Hepatocyte (in vitro differentiated cells): ENCODE measurements around the gene POU2F1. TPM values are rescaled to one million over a fixed set of nuclear protein-coding genes. Genes with fewer than 3 reads are reported as not detected.

Source experiments
- DNase-seq: peaks from one replicate; pipeline ENCODE4 v3.0.0-alpha.2; 2016; ENCODE audit warnings: low spot score
- H2AFZ ChIP-seq: fragments of 200-600 bp; sonication (generic); 2 replicates; pipeline ENCODE4 v1.6.0; 2016; ENCODE audit warnings: antibody characterized with exemption, mild to moderate bottlenecking
- H3K27ac ChIP-seq: fragments of 200-600 bp; sonication (generic); 2 replicates; pipeline ENCODE4 v1.5.1; 2016; ENCODE audit warnings: mild to moderate bottlenecking
- H3K27me3 ChIP-seq: fragments of 200-600 bp; sonication (generic); 2 replicates; pipeline ENCODE4 v1.6.1; 2016
- H3K36me3 ChIP-seq: fragments of 200-600 bp; sonication (generic); replicated peaks from 2 replicates; pipeline ENCODE4 v1.5.1; 2016; ENCODE audit warnings: low read depth; ENCODE audit not compliant: insufficient read depth
- H3K4me1 ChIP-seq: fragments of 200-600 bp; sonication (generic); 2 replicates; pipeline ENCODE4 v1.5.1; 2016; ENCODE audit warnings: mild to moderate bottlenecking, moderate library complexity; ENCODE audit not compliant: insufficient read depth
- H3K4me2 ChIP-seq: fragments of 200-600 bp; sonication (generic); 2 replicates; pipeline ENCODE4 v1.6.0; 2016
- H3K4me3 ChIP-seq: fragments of 200-600 bp; sonication (generic); 2 replicates; pipeline ENCODE4 v1.5.1; 2016; ENCODE audit warnings: mild to moderate bottlenecking
- H3K79me2 ChIP-seq: fragments of 200-600 bp; sonication (generic); 2 replicates; pipeline ENCODE4 v1.6.0; 2017; ENCODE audit warnings: mild to moderate bottlenecking
- H3K9me2 ChIP-seq: fragments of 200-600 bp; sonication (generic); replicated peaks from 2 replicates; pipeline ENCODE4 v1.6.0; 2017; ENCODE audit warnings: mild to moderate bottlenecking; ENCODE audit not compliant: insufficient read depth
- H3K9me3 ChIP-seq: fragments of 200-600 bp; sonication (generic); 2 replicates; pipeline ENCODE4 v1.5.1; 2016; ENCODE audit warnings: low read depth, mild to moderate bottlenecking
- H4K20me1 ChIP-seq: fragments of 200-600 bp; sonication (generic); 2 replicates; pipeline ENCODE4 v1.6.0; 2016; ENCODE audit warnings: mild to moderate bottlenecking; ENCODE audit not compliant: insufficient read depth, poor library complexity, severe bottlenecking
- CTCF ChIP-seq: fragments of 200-600 bp; sonication (generic); IDR thresholded peaks from 2 replicates; pipeline ENCODE4 v1.5.1; 2016; ENCODE audit warnings: antibody characterized with exemption, mild to moderate bottlenecking; ENCODE audit not compliant: poor library complexity
- EZH2 ChIP-seq: fragments of 200-600 bp; sonication (generic); IDR thresholded peaks from 2 replicates; pipeline ENCODE4 v1.6.1; 2016; ENCODE audit warnings: antibody characterized with exemption, mild to moderate bottlenecking, borderline replicate concordance
- EZH2phosphoT487 ChIP-seq: fragments of 200-600 bp; sonication (generic); IDR thresholded peaks from one replicate; pipeline ENCODE4 v1.6.1; 2018; ENCODE audit warnings: antibody characterized with exemption, mild to moderate bottlenecking, low read depth, moderate library complexity; ENCODE audit not compliant: unreplicated experiment, severe bottlenecking
- WGBS: methylation state at CpG from one replicate; pipeline ENCODE4 v1.1.6; 2016; ENCODE audit warnings: low lambda C conversion rate; ENCODE audit errors: missing lambda C conversion rate; 5-methylcytosine and 5-hydroxymethylcytosine counted together
- polyA plus RNA-seq: library from polyadenylated mRNA; unstranded; fragments of >200 nt; fragmentation: Nextera tagmentation; extraction: Ambion mirVana; gene quantifications from 2 replicates; pipeline ENCODE4 v1.2.1, GENCODE V29; 2016
- total RNA-seq: library from RNA; depleted of rRNA; stranded (reverse); fragments of >200 nt; gene quantifications from 2 replicates; pipeline ENCODE4 v1.2.3, GENCODE V29; 2014

POU2F1 gene
- total and polyA plus RNA-seq, 2 experiments from 2014 or later = 11.9 to 14.5 TPM

GRCh38 chr1:167425482-167425881 lies 204.8 kb downstream of the POU2F1 start:
- no peak for TF ChIP-seq CTCF
- no peak for TF ChIP-seq EZH2phosphoT487
- TF ChIP-seq EZH2 = no peak
- Histone ChIP-seq H3K36me3 (no peaks in the 10 kb centered on the region), H4K20me1 (no peaks in the 10 kb centered on the region), H3K27ac (no peak overlapping the region), H3K9me3 (no peaks in the 10 kb centered on the region), H3K27me3 (no peaks in the 10 kb centered on the region), H3K4me3 (no peak overlapping the region), H2AFZ (no peak overlapping the region), H3K4me1 (no peaks in the 10 kb centered on the region), H3K79me2 (no peaks in the 10 kb centered on the region), H3K4me2 (no peak overlapping the region), H3K9me2 (no peaks in the 10 kb centered on the region)
- no peak for DNase-seq
- 78% methylated on average over 7 of the region's 7 CpGs for WGBS

GRCh38 chr1:167426716-167427115 lies 206.0 kb downstream of the POU2F1 start:
- Histone ChIP-seq H2AFZ (no peak overlapping the region), H3K9me2 (no peaks in the 10 kb centered on the region), H3K79me2 (no peaks in the 10 kb centered on the region), H4K20me1 (no peaks in the 10 kb centered on the region), H3K4me3 (no peak overlapping the region), H3K4me1 (no peaks in the 10 kb centered on the region), H3K27me3 (no peaks in the 10 kb centered on the region), H3K36me3 (no peaks in the 10 kb centered on the region), H3K27ac (no peak overlapping the region), H3K9me3 (no peaks in the 10 kb centered on the region), H3K4me2 (no peak overlapping the region)
- TF ChIP-seq EZH2 = no peak
- TF ChIP-seq CTCF = no peak
- TF ChIP-seq EZH2phosphoT487 = no peak
- no peak for DNase-seq
- 84% methylated on average over 4 of the region's 4 CpGs for WGBS

GRCh38 chr1:167427848-167428247 lies 207.2 kb downstream of the POU2F1 start:
- H3K36me3 ChIP-seq = no peaks in the 10 kb centered on the region
- WGBS = 98% methylated on average over 5 of the region's 5 CpGs
- TF ChIP-seq CTCF (no peak), EZH2 (no peak), EZH2phosphoT487 (no peak)

GRCh38 chr1:167428395-167428794 lies 207.7 kb downstream of the POU2F1 start:
- Histone ChIP-seq H4K20me1 (no peaks in the 10 kb centered on the region), H3K36me3 (no peaks in the 10 kb centered on the region), H3K9me2 (no peaks in the 10 kb centered on the region), H3K4me2 (no peak overlapping the region), H3K27ac (no peak overlapping the region), H3K9me3 (no peaks in the 10 kb centered on the region), H3K79me2 (no peaks in the 10 kb centered on the region), H3K4me1 (no peaks in the 10 kb centered on the region), H2AFZ (no peak overlapping the region), H3K4me3 (no peak overlapping the region), H3K27me3 (no peaks in the 10 kb centered on the region)
- 83% methylated on average over 2 of the region's 2 CpGs for WGBS
- no peak for DNase-seq
- no peak for TF ChIP-seq CTCF
- no peak for TF ChIP-seq EZH2phosphoT487

More at GRCh38 chr1:167427848-167428247, 207.2 kb downstream of the POU2F1 start:
- H3K4me3 ChIP-seq = no peak overlapping the region
- H3K79me2 ChIP-seq = no peaks in the 10 kb centered on the region
- no peak overlapping the region for H2AFZ ChIP-seq
- H4K20me1 ChIP-seq = no peaks in the 10 kb centered on the region
- H3K4me2 ChIP-seq = no peak overlapping the region
- H3K9me2 ChIP-seq = no peaks in the 10 kb centered on the region
- H3K27me3 ChIP-seq = no peaks in the 10 kb centered on the region
- DNase-seq = no peak
- no peaks in the 10 kb centered on the region for H3K4me1 ChIP-seq
- no peak overlapping the region for H3K27ac ChIP-seq
- H3K9me3 ChIP-seq = no peaks in the 10 kb centered on the region
